Erythroblast (primary cell): ENCODE results near the gene NKIRAS2.

Source experiments
- GATA1 ChIP-seq: IDR thresholded peaks from 2 replicates; pipeline ENCODE4 v1.6.1; 2011; ENCODE audit warnings: low read depth, mild to moderate bottlenecking, control low read depth, low read length, moderate library complexity
- POLR2A ChIP-seq: IDR thresholded peaks from 2 replicates; pipeline ENCODE4 v1.6.1; 2011; ENCODE audit warnings: mild to moderate bottlenecking, low read length

DNA sequence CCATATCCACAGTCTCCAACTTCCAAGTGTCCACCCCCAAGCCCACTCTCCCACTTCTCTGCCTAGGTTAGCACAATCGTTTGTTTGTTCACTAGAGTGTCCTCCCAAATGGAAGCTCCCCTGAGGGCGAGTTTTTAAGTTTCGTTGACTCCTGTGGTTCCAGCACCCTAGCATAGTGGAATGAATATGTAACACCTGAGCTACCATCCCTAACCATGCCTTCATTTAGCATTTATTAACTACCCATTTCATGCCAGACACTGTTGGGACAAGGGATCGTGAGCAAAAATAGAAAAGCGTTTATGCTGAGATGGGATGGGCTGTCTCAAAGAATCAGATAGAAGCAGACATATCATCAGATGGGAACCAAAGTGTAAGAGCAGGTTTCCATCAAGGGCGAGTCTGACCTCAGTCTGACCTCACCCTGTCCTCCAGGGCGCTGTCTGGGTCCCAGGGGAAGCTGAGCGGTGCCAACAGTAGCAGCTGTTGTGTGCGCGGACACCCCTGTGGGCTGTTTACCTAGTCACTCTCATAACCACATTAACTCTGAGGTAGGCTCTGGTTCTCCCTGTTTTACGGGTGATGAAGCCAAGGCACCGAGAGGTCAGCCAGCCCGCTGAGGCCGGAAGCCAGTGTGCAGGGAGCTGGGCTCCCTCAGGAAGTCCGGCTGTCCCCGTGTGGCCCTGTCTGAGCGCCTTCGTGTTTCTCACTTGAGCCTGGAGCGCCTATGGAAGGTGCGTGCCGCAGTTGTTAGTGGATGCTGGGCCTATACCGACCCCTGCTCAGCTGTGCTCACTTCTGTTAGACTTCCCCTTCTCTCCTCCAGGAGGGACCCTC, 47.1 kb upstream of the NKIRAS2 start:
- TF ChIP-seq POLR2A (no peak), GATA1 (no peak)
